Esophagus muscularis mucosa (tissue), 3 donors: ENCODE results near the gene EVI5.

Experiments
- POLR2A ChIP-seq: fragments of 450-650 bp; IDR thresholded peaks from one replicate; pipeline ENCODE4 v1.6.1; 2017; ENCODE audit warnings: antibody characterized with exemption, moderate library complexity, mild to moderate bottlenecking, low read depth
- TF ChIP-seq, protein P1 (sequence below), 3 experiments: fragments of 200-600 bp in 2 of 3; fragments of 450-650 bp in 1 of 3; sonication (generic) in 2 of 3; IDR thresholded peaks; one replicate each; pipeline ENCODE4 v1.5.1; 2017 to 2019; ENCODE audit warnings: antibody characterized with exemption in 3 of 3, mild to moderate bottlenecking in 2 of 3, moderate library complexity in 1 of 3

DNA sequence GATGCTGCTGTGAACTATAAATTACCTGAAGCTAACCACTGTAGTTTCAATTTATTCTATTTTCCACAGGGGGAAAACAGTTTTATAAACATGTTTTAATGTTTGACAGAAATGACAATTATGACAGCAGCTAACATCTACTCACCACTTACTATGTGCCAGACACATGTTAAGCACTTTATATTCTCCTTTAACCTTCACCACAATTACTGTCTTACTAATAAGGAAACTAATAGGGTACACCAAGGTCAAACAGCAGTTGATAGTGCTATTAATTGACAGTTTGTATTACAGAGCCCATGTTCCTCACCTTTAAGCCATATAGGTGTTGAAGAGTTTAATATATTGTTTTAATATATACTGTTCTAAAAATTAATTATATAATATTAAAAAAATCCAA is 146.4 kb downstream of the EVI5 start:
- TF ChIP-seq, protein P1, sequence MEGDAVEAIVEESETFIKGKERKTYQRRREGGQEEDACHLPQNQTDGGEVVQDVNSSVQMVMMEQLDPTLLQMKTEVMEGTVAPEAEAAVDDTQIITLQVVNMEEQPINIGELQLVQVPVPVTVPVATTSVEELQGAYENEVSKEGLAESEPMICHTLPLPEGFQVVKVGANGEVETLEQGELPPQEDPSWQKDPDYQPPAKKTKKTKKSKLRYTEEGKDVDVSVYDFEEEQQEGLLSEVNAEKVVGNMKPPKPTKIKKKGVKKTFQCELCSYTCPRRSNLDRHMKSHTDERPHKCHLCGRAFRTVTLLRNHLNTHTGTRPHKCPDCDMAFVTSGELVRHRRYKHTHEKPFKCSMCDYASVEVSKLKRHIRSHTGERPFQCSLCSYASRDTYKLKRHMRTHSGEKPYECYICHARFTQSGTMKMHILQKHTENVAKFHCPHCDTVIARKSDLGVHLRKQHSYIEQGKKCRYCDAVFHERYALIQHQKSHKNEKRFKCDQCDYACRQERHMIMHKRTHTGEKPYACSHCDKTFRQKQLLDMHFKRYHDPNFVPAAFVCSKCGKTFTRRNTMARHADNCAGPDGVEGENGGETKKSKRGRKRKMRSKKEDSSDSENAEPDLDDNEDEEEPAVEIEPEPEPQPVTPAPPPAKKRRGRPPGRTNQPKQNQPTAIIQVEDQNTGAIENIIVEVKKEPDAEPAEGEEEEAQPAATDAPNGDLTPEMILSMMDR (IDR thresholded peaks at IDR 0.05), result no peak
- TF ChIP-seq POLR2A, result no peak
